Spleen (tissue), 7 donors: ENCODE results near the gene RTN4IP1.

Source experiments
- CTCF ChIP-seq, 11 experiments: fragments of 200-600 bp in 7 of 11; fragments of 450-650 bp in 4 of 11; sonication (generic) in 4 of 11; IDR thresholded peaks in 8 of 11; conservative IDR thresholded peaks in 3 of 11; 1 replicate in 7 of 11; 2 replicates in 4 of 11; pipeline versions ENCODE4 v1.4.0 to v1.8.0; 2016 to 2021; ENCODE audit warnings: antibody characterized with exemption in 11 of 11, inconsistent platforms in 4 of 11, mild to moderate bottlenecking in 1 of 11
- POLR2A ChIP-seq, 3 donors: fragments of 450-650 bp; IDR thresholded peaks; one replicate each; pipeline ENCODE4 v1.5.1; 2017; ENCODE audit warnings: antibody characterized with exemption in 3 of 3, mild to moderate bottlenecking in 1 of 3
- POLR2AphosphoS5 ChIP-seq, 3 donors: sonication (generic); formaldehyde crosslinking; IDR thresholded peaks; one replicate each; pipeline ENCODE4 v1.5.1; 2017; ENCODE audit warnings: antibody characterized with exemption in 3 of 3
- donor health status: DM: no; HTN: no; CAD: no; lungs with moderate emphysema.
- donor health status: DM: no; HTN: no; CAD: no.
- donor health status: DM: no; HTN: no; CAD: no.

GRCh38 chr6:106648651-106649308 lies 19.5 kb upstream of the RTN4IP1 start:
- TF ChIP-seq CTCF (IDR thresholded peaks at IDR 0.05 in 8 of 11, conservative IDR thresholded peaks at IDR 0.05 in 3 of 11) (no peak), POLR2AphosphoS5 (IDR thresholded peaks at IDR 0.05) (peak in 1 of 3 donors; percentile 72), POLR2A (IDR thresholded peaks at IDR 0.05) (peak in 1 of 3 donors; percentile 68)
